Ascending aorta (tissue), 2 donors: ENCODE data around the gene IL22RA2. TPM values are rescaled to one million over a fixed set of nuclear protein-coding genes. Genes with fewer than 3 reads are reported as not detected.

ENCODE experiments used
- DNase-seq, 2 donors: peaks; one replicate each; pipeline ENCODE4 v3.0.0-alpha.2; 2019; ENCODE audit warnings: low spot score in 2 of 2
- H3K27ac ChIP-seq, 2 donors: fragments of 200-600 bp; sonication (generic); one replicate each; pipeline ENCODE4 v1.5.1; 2016 to 2017; ENCODE audit warnings: mild to moderate bottlenecking in 1 of 2
- H3K27me3 ChIP-seq: fragments of 200-600 bp; sonication (generic); one replicate; pipeline ENCODE4 v1.5.1; 2017
- H3K36me3 ChIP-seq, 2 donors: fragments of 200-600 bp; sonication (generic); one replicate each; pipeline ENCODE4 v1.5.1; 2016
- H3K4me1 ChIP-seq, 2 donors: fragments of 200-600 bp; sonication (generic); one replicate each; pipeline ENCODE4 v1.5.1; 2016 to 2017; ENCODE audit warnings: mild to moderate bottlenecking in 1 of 2
- H3K4me3 ChIP-seq, 2 donors: fragments of 200-600 bp; sonication (generic); one replicate each; pipeline ENCODE4 v1.5.1; 2016 to 2017; ENCODE audit warnings: mild to moderate bottlenecking in 1 of 2
- H3K9me3 ChIP-seq, 2 donors: fragments of 200-600 bp; sonication (generic); one replicate each; pipeline ENCODE4 v1.5.1; 2016
- intact Hi-C: fragments of 100-400 bp; cut with DNase I; formaldehyde crosslinking; loops from one replicate; pipeline ENCODE4 v1.15.1; 2023
- total RNA-seq: library from RNA; depleted of rRNA; stranded (reverse); fragments of >200 nt; gene quantifications from one replicate; pipeline ENCODE4 v1.1.0, GENCODE V29; 2016
- TF ChIP-seq, protein P1 (sequence below), 3 experiments: fragments of 200-600 bp in 2 of 3; fragments of 450-650 bp in 1 of 3; sonication (generic) in 2 of 3; IDR thresholded peaks; one replicate each; pipeline ENCODE4 v1.5.1; 2016 to 2019; ENCODE audit warnings: antibody characterized with exemption in 3 of 3, mild to moderate bottlenecking in 1 of 3, moderate library complexity in 1 of 3

The IL22RA2 gene
- total RNA-seq, 1 donor from 2014 or later: not detected

DNA sequence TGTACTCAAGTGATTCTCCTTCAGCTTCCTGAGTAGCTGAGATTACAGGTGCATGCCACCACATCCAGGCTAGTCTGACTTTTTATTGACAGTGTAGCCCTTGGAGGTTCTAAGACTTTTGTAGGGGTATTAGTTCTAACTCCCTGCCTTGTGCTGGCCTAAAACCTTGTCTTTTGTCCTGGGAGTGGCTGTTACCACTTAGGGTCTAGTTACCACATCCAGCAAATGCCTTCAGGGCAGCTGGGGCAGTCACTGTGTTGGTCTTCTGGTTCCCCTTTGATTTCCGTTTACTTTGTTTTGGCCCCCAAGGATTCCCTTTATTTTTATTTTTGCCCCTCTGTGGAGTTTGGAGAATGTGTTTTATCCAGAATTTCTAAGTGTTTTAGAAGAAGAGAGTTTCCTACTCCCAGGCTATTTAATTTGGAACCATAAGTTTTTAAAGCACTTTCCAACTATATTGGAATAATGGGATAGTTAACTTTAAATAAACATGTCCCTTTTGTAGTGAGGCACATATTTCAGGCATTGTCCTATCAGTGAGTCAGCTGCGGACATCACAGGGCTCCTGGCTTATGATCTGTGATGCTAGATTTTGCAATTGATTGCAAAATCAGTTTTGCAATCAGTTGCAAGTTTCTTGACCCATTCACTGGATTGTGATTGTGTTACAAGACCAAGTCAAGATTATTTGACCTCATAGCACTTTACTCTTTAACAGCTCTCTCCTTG, 25.0 kb downstream of the IL22RA2 start:
- Histone ChIP-seq H3K9me3 (no peaks in the 10 kb centered on the region), H3K27ac (no peak overlapping the region), H3K36me3 (no peaks in the 10 kb centered on the region), H3K27me3 (no peaks in the 10 kb centered on the region), H3K4me3 (no peak overlapping the region), H3K4me1 (no peaks in the 10 kb centered on the region)
- no peak for DNase-seq
- TF ChIP-seq, protein P1, sequence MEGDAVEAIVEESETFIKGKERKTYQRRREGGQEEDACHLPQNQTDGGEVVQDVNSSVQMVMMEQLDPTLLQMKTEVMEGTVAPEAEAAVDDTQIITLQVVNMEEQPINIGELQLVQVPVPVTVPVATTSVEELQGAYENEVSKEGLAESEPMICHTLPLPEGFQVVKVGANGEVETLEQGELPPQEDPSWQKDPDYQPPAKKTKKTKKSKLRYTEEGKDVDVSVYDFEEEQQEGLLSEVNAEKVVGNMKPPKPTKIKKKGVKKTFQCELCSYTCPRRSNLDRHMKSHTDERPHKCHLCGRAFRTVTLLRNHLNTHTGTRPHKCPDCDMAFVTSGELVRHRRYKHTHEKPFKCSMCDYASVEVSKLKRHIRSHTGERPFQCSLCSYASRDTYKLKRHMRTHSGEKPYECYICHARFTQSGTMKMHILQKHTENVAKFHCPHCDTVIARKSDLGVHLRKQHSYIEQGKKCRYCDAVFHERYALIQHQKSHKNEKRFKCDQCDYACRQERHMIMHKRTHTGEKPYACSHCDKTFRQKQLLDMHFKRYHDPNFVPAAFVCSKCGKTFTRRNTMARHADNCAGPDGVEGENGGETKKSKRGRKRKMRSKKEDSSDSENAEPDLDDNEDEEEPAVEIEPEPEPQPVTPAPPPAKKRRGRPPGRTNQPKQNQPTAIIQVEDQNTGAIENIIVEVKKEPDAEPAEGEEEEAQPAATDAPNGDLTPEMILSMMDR (IDR thresholded peaks at IDR 0.05): no peak
- intact Hi-C loops: no loop called here

DNA sequence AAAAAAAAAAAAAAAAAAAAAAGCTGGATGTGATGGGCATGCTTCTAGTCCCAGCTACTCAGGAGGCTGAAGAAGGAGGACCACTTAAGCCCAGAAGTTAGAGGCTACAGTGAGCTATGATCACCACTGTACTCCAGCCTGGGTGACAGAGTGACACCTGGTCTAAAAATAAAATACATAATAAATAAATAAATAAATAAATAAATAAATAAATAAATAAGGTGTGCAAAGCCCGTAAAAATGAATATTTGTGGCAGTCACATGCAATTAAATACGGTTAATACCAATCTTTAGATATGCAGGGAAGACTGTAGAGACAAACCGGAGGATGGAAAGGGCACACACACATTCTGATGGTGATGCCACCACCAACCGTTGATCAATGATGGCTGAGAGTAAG, 26.2 kb downstream of the IL22RA2 start:
- TF ChIP-seq, protein P1 (IDR thresholded peaks at IDR 0.05): no peak

DNA sequence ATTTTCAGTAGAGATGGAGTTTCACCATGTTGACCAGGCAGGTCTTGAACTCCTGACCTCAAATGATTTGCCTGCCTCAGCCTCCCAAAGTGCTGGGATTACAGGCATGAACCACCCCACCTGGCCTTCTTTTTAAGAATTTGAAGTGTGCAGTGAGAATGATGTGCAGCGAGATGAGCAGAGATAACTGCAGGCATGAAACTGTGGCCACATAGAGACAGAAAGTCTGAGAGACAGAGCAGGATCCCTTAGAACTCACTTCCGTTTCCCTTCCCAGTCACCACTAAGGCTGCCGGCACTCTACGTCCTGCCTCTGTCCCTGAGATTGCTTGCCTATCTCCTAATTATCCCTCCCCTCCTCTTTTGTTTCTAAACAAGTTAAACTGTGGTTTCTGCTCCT, 27.2 kb downstream of the IL22RA2 start:
- no peaks in the 10 kb centered on the region for H3K36me3 ChIP-seq
- TF ChIP-seq, protein P1 (IDR thresholded peaks at IDR 0.05): no peak

More for the DNA sequence above, 26.2 kb downstream of the IL22RA2 start:
- no peaks in the 10 kb centered on the region for H3K4me1 ChIP-seq
- DNase-seq: no peak
- H3K4me3 ChIP-seq: no peak overlapping the region
- intact Hi-C loops: no loop called here
- no peaks in the 10 kb centered on the region for H3K36me3 ChIP-seq
- H3K27me3 ChIP-seq: no peaks in the 10 kb centered on the region
- no peak overlapping the region for H3K27ac ChIP-seq
- H3K9me3 ChIP-seq: no peaks in the 10 kb centered on the region

DNA sequence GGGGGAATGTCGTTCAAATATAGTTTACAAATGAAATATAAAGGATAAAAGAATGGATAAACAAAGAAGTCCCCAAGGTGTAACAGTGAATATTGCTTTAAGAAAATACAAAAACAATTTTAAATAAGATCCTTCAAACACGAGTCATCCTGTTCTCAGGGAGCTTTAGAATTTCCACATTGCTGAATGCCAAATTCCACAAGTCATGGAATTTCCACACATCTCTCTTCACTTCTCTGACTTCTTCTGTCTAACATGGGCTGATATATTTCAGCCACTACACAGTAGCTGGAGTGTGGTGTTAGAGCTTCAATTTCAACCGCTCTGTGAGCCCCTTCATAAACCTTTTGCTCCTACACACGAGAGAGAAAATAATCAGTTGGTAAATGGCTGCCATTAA, 28.0 kb downstream of the IL22RA2 start:
- no peak for DNase-seq
- H3K9me3 ChIP-seq: no peaks in the 10 kb centered on the region
- H3K4me1 ChIP-seq: no peaks in the 10 kb centered on the region
- H3K4me3 ChIP-seq: no peak overlapping the region
- H3K36me3 ChIP-seq: no peaks in the 10 kb centered on the region
- no peaks in the 10 kb centered on the region for H3K27me3 ChIP-seq
- H3K27ac ChIP-seq: no peak overlapping the region
- intact Hi-C loops: no loop called here
- TF ChIP-seq, protein P1 (IDR thresholded peaks at IDR 0.05): no peak

More for the DNA sequence above, 27.2 kb downstream of the IL22RA2 start:
- intact Hi-C loops: no loop called here
- Histone ChIP-seq H3K4me3 (no peak overlapping the region), H3K9me3 (no peaks in the 10 kb centered on the region), H3K4me1 (no peaks in the 10 kb centered on the region), H3K27ac (no peak overlapping the region), H3K27me3 (no peaks in the 10 kb centered on the region)
- DNase-seq: no peak

DNA sequence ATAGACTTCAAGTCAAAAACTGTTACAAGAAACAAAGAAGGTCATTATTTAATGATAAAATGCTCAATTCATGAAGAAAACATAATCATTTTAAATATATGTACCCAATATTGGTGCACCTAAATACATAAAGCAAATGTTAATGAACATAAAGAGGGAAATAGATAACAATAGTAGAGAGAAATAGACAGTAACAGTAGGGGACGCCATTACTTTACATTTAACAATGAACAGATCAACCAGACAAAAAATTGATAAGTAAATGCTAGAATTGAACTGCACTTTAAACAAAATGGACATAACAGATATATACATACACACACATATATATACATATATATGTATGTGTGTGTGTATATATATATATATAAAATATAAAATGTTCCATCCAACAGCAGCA, 37.4 kb downstream of the IL22RA2 start:
- TF ChIP-seq, protein P1 (IDR thresholded peaks at IDR 0.05): peak in 1 of 3 experiments; percentile 22
- Histone ChIP-seq H3K36me3 (no peaks in the 10 kb centered on the region), H3K27me3 (no peaks in the 10 kb centered on the region), H3K9me3 (peaks cover 3 to 16% of the 10 kb centered on the region in 2 donors), H3K4me1 (no peaks in the 10 kb centered on the region), H3K4me3 (no peak overlapping the region), H3K27ac (no peak overlapping the region)
- intact Hi-C loops: no loop called here
- DNase-seq: no peak
